ENCODE results near the gene S100A3. TPM values are rescaled to one million over a fixed set of nuclear protein-coding genes. Genes with fewer than 3 reads are reported as not detected.

Gene S100A3
- total and polyA plus RNA-seq, 2 of the 13 experiments (the other 11 are each of a cell fraction or from before 2014, with no cell fraction given): 2.5 to 4.5 TPM

DNA sequence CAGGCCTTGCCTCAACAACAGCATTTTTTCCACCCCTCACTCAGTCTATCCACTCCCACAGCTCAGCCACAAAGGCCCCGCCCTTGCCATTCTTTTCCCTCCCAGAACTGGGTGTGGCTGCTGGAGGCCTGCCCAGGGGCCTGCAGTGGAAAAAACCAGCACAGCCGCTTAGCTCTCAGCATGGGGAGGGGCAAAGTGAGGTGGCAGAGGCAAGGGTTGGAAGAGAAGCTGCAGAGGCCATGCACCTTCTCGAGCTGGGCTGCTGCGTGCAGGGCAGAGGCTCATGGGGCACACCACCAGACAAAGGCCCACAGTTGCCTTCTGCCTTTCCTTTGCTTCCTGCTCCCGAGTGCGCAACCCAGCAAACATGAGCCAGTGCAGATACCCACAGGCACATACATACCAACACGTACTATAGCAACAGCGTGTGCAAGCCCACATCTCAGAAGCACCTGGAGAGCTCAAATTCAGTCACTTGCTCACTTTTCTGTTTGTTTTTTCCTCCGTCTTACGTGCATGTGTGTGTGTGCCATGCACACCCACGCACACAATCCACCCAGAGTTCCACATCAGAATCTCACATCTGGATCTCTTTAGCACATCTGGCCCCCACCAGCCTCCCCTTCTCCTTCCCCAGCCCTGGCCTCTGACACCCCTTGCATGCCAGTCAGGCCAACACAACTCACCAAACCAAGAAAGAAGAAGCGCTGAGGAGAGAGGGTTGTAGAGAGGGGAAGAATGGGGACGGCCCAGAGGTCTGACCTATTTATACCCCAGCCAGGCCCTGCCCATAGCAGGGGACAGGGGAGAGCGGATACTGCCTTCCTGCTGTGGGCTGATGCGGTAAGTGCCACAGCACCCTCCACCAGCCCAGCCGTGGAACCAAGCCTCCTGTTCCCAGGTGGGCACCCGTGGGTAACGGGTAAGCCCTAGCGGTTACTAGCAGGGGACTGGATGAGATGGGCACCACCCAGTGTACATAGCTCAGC lies 3.7 kb downstream of the S100A3 start, which contains the start of gene S100A4 (continued):
- TF ChIP-seq, protein P1, sequence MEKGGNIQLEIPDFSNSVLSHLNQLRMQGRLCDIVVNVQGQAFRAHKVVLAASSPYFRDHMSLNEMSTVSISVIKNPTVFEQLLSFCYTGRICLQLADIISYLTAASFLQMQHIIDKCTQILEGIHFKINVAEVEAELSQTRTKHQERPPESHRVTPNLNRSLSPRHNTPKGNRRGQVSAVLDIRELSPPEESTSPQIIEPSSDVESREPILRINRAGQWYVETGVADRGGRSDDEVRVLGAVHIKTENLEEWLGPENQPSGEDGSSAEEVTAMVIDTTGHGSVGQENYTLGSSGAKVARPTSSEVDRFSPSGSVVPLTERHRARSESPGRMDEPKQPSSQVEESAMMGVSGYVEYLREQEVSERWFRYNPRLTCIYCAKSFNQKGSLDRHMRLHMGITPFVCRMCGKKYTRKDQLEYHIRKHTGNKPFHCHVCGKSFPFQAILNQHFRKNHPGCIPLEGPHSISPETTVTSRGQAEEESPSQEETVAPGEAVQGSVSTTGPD (CRISPR knock-in tag; IDR thresholded peaks at IDR 0.05): no peak
- no peak for TF ChIP-seq POGK (CRISPR knock-in tag; conservative IDR thresholded peaks at IDR 0.05)
- TF ChIP-seq, protein P2, sequence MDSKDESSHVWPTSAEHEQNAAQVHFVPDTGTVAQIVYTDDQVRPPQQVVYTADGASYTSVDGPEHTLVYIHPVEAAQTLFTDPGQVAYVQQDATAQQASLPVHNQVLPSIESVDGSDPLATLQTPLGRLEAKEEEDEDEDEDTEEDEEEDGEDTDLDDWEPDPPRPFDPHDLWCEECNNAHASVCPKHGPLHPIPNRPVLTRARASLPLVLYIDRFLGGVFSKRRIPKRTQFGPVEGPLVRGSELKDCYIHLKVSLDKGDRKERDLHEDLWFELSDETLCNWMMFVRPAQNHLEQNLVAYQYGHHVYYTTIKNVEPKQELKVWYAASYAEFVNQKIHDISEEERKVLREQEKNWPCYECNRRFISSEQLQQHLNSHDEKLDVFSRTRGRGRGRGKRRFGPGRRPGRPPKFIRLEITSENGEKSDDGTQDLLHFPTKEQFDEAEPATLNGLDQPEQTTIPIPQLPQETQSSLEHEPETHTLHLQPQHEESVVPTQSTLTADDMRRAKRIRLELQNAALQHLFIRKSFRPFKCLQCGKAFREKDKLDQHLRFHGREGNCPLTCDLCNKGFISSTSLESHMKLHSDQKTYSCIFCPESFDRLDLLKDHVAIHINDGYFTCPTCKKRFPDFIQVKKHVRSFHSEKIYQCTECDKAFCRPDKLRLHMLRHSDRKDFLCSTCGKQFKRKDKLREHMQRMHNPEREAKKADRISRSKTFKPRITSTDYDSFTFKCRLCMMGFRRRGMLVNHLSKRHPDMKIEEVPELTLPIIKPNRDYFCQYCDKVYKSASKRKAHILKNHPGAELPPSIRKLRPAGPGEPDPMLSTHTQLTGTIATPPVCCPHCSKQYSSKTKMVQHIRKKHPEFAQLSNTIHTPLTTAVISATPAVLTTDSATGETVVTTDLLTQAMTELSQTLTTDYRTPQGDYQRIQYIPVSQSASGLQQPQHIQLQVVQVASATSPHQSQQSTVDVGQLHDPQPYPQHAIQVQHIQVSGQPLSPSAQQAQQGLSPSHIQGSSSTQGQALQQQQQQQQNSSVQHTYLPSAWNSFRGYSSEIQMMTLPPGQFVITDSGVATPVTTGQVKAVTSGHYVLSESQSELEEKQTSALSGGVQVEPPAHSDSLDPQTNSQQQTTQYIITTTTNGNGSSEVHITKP (CRISPR knock-in tag; IDR thresholded peaks at IDR 0.05; ENCODE audit: low read depth): 0 out of 2 replicates have a peak, but pooled peaks have one; percentile 23
- no peak for TF ChIP-seq PAWR (CRISPR knock-in tag; IDR thresholded peaks at IDR 0.05; ENCODE audit: borderline replicate concordance)
- no peak for TF ChIP-seq SNRNP70 (IDR thresholded peaks at IDR 0.05; ENCODE audit: low read depth, low read length)
- TF ChIP-seq FOXA1 (IDR thresholded peaks at IDR 0.05): no peak
- no peak; the same call in 1 of the 2 replicates for TF ChIP-seq FOXA1 (CRISPR knock-in tag; IDR thresholded peaks at IDR 0.05)
- TF ChIP-seq ZNF512B (CRISPR knock-in tag; IDR thresholded peaks at IDR 0.05; ENCODE audit: borderline replicate concordance): no peak
- no peak for TF ChIP-seq ONECUT2 (CRISPR knock-in tag; IDR thresholded peaks at IDR 0.05)
- no peak; the same call in 1 of the 2 replicates for TF ChIP-seq REPIN1 (CRISPR knock-in tag; IDR thresholded peaks at IDR 0.05; ENCODE audit: borderline replicate concordance, low read depth)
- TF ChIP-seq, protein P3, sequence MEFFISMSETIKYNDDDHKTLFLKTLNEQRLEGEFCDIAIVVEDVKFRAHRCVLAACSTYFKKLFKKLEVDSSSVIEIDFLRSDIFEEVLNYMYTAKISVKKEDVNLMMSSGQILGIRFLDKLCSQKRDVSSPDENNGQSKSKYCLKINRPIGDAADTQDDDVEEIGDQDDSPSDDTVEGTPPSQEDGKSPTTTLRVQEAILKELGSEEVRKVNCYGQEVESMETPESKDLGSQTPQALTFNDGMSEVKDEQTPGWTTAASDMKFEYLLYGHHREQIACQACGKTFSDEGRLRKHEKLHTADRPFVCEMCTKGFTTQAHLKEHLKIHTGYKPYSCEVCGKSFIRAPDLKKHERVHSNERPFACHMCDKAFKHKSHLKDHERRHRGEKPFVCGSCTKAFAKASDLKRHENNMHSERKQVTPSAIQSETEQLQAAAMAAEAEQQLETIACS (CRISPR knock-in tag; IDR thresholded peaks at IDR 0.05): no peak
- TF ChIP-seq CBX5 (CRISPR knock-in tag; IDR thresholded peaks at IDR 0.05; ENCODE audit: borderline replicate concordance): no peak
- TF ChIP-seq, protein P4, sequence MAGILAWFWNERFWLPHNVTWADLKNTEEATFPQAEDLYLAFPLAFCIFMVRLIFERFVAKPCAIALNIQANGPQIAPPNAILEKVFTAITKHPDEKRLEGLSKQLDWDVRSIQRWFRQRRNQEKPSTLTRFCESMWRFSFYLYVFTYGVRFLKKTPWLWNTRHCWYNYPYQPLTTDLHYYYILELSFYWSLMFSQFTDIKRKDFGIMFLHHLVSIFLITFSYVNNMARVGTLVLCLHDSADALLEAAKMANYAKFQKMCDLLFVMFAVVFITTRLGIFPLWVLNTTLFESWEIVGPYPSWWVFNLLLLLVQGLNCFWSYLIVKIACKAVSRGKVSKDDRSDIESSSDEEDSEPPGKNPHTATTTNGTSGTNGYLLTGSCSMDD (CRISPR knock-in tag; IDR thresholded peaks at IDR 0.05): no peak
- no peak for TF ChIP-seq ZNF432 (CRISPR knock-in tag; IDR thresholded peaks at IDR 0.05; ENCODE audit: borderline replicate concordance)

Data from HepG2 (cell line).